GM10847 (cell line): ENCODE measurements around the gene UNC45A.

Experiments
- POLR2A ChIP-seq: IDR thresholded peaks from 2 replicates; pipeline ENCODE4 v1.6.1; 2011; ENCODE audit not compliant: insufficient read length; ENCODE audit errors: extremely low read depth

UNC45A gene

DNA sequence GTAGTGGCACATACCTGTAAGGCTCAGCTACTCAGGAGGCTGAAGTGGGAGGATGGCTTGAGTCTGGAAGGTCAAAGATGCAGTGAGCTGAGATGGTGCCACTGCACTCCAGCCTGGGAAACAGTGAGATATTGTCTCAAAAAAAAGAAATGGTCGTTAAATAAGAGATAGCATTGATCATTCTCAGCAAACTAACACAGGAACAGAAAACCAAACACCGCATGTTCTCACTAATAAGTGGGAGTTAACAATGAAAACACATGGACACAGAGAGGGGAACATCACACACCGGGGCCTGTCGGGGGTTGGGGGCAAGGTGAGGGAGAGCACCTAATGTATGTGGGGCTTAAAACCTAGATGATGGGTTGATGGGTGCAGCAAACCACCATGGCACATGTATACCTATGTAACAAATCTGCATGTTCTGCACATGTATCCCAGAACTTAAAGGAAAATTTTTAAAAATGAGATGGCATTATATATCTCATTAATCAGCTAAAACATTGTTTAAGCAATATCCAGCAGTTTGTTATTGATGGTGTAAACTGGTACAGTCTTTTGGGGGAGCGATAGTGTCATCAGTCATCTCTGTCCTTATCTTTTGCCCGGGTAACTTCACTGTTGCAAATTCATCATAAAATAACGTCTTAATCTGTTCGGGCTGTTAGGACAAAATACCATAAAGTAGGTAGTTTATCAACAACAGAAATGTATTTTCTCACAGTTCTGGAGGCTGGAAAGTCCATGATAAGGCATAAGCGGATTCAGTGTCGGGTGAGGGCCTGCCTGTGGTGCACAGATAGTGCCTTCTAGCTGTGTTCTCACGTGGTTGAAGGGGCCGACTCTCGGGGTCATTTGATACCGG is 33.7 kb upstream of the UNC45A start:
- no peak for TF ChIP-seq POLR2A

- peak; percentile 31 for TF ChIP-seq POLR2A
These were observed 32.8 kb upstream of the UNC45A start for GRCh38 chr15:90902040-90902839.

DNA sequence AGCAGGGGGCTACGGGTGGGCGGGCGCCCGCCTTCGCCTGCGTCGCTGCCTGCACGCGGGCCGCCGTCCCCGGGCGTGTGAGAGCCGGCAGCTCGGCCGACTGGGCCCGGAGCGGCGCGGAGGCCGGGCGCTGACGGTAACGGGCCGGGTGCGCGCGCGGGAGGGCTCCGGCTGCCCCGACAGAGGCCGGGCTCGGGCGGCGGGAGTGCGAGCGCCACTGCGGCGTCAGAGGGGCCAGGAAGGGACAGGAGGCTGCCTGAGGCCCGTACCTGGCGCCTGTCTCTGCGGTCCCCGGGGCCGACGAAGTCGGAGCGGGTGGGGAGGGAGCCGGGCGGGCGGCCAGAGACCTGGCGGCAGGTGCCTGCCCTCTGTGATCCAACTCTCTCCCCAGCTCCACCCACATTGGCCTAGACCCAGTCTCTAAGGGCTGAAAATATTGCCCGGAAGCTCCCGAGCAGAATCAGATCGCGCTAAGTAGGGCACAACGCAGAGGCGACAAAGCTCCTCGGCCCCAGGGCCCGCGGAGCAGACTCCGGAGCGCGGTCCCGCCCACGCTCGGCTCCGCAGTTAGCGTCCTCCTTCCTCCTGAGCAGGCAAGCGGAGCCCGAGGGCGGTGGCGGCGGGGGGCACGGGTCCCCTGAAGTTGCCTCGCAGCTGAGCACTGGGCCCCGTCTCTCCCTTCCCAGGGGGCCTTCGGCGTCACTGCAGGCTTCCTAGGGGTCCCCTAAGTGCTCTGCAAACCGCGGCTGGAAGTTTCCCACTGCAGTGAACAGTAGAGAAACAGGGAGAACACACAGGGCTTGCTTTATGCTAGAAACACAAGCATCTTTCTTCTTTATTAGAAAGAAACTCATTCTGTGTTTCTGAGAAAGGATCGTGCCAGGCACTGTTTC is 32.0 kb upstream of the UNC45A start, which contains the start of gene MAN2A2:
MAN2A2 (plus strand) TSS at position 463 of the 893 bp plus-strand sequence. CDS start 906 bp downstream, outside the sequence.
- TF ChIP-seq POLR2A, result peak; percentile 54

DNA sequence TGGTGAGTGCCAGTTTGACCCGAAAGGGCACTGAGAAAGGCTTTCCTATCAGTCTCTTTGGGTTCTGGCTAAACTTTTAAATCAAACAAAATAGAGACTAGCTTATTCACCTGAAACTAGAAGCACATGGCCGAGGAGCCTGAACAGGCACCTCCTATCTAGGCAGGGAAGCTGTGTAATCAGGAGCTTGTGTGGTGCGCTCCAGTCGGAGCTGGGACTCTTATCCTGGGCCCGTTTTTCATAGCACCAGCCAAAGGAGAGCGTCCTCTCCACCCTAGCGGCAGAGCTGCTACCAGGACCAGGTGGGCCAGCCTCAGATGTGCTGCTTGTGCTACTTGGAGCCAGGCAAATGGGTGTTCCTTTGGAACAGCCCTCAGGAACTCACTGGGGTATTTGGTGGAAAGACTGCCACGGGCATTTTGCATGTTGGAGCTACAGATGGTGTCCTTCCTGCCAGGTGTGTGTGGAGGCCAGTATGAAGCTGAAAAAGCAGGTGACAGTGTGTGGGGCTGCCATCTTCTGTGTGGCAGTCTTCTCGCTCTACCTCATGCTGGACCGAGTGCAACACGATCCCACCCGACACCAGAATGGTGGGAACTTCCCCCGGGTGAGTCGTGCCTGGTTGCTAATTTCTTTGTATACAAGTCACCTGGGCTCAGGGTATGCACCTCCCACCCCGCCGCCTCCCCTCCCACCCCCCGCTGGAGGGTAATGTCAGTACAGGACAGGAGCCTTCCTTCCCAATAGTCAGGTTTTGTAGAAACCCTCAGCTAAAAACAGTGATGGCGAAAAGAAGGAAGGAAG is 31.1 kb upstream of the UNC45A start:
- no peak for TF ChIP-seq POLR2A

- TF ChIP-seq POLR2A, result no peak
These were observed 30.3 kb upstream of the UNC45A start for GRCh38 chr15:90904746-90905145.

GRCh38 chr15:90905306-90906180 is 29.5 kb upstream of the UNC45A start:
- TF ChIP-seq POLR2A, result no peak

GRCh38 chr15:90906181-90906849 is 28.8 kb upstream of the UNC45A start:
- no peak for TF ChIP-seq POLR2A

DNA sequence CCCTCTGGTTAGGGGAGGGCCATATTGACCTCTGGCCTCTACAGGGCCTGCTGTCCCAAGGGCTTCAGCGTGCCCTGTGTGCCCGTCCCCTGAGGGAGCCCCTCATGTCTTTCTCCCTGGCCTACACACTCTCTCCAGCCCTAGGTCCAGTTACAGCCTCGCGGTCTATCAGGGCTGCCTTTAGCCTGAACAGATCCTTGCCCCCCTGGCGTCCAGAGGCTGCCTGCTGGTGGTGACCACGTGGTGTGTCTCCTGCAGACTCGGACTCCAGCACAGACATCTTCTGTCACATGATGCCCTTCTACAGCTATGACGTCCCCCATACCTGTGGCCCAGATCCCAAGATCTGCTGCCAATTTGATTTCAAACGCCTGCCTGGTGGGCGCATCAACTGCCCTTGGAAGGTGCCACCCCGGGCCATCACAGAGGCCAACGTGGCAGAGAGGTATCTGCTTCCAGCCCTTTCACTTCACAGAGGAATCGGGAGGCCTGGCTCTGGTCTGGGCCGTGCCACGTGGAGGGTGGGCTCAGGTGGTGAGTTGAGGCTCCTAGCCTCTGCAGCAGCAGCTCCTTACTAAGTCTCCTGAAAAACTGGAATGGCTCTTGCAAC is 27.9 kb upstream of the UNC45A start:
- TF ChIP-seq POLR2A, result no peak

- TF ChIP-seq POLR2A, result no peak
These were observed 27.1 kb upstream of the UNC45A start for GRCh38 chr15:90907838-90908507.

DNA sequence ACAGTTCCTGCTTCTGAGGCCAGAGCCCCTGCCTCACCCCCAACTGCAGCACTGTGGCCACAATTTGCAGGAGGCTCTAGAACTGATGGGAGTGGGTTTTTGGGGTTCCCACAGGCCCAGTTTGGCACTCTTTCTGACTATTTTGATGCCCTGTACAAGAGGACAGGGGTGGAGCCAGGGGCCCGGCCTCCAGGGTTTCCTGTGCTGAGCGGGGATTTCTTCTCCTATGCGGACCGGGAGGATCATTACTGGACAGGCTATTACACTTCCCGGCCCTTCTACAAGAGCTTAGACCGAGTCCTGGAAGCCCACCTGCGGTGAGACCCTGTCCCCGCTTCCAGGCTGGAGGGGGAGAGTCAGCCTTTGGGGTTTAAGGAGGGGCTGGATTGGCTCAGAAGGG is 25.1 kb upstream of the UNC45A start:
- TF ChIP-seq POLR2A, result no peak

DNA sequence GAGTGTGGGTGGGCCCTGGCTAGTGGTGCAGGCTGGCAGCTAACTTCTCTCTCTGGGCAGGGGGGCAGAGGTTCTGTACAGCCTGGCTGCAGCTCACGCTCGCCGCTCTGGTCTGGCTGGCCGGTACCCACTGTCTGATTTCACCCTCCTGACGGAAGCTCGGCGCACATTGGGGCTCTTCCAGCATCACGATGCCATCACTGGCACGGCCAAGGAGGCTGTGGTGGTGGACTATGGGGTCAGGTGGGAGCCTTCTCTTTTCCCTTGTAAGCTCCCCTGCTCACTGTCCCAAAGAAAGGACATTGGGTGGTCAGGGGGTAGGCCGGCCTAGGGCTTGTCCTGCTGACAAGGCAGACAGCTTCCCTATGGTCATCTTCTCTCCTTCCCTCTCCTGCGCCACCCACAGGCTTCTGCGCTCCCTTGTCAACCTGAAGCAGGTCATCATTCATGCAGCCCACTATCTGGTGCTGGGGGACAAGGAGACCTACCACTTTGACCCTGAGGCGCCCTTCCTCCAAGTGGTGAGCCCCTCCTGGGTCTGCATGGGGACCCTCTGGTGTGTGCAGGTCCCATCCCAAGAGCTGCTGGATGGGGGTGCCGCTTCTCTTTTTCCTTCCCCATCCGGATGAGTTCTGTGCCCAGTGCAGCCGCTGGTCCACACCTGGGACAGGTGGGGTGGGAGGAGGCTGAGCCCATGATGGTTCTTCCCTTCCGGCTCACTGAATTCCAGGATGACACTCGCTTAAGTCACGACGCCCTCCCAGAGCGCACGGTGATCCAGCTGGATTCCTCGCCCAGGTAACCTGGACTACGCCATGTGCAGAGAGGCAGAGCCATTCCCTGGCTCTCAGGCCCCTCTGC is 24.4 kb upstream of the UNC45A start:
- TF ChIP-seq POLR2A, result no peak
